GM19043 (cell line): Measurements from ENCODE around the gene SPOPL.

ENCODE experiments used
- ATAC-seq: cut with Tn5 transposase; IDR thresholded peaks from one replicate; pipeline ENCODE4 v1.9.1; 2021; ENCODE audit warnings: low read depth; ENCODE audit not compliant: unreplicated experiment

The SPOPL gene

GRCh38 chr2:138596403-138596802, 94.8 kb downstream of the SPOPL start:
- ATAC-seq, result no peak

- no peak for ATAC-seq
These were observed 99.3 kb downstream of the SPOPL start for GRCh38 chr2:138600732-138601457.

GRCh38 chr2:138601458-138602165, 100.0 kb downstream of the SPOPL start:
- no peak for ATAC-seq

GRCh38 chr2:138602166-138602460, 100.5 kb downstream of the SPOPL start:
- ATAC-seq, result no peak

GRCh38 chr2:138607746-138608145, 106.2 kb downstream of the SPOPL start:
- ATAC-seq, result no peak

GRCh38 chr2:138609446-138609845, 107.9 kb downstream of the SPOPL start:
- ATAC-seq, result no peak

GRCh38 chr2:138610201-138610953, 108.8 kb downstream of the SPOPL start:
- no peak for ATAC-seq

- ATAC-seq, result no peak
These were observed 113.7 kb downstream of the SPOPL start for GRCh38 chr2:138615257-138615656.

GRCh38 chr2:138617026-138617425, 115.5 kb downstream of the SPOPL start:
- no peak for ATAC-seq

- no peak for ATAC-seq
These were observed 117.4 kb downstream of the SPOPL start for GRCh38 chr2:138618971-138619370.

- no peak for ATAC-seq
These were observed 118.9 kb downstream of the SPOPL start for GRCh38 chr2:138620431-138620830.

- no peak for ATAC-seq
These were observed 119.6 kb downstream of the SPOPL start for GRCh38 chr2:138621139-138621538.

- ATAC-seq, result no peak
These were observed 121.0 kb downstream of the SPOPL start for GRCh38 chr2:138622613-138623012.
